Omental fat pad (tissue), 4 donors: ENCODE data around the gene UBR2. TPM values are rescaled to one million over a fixed set of nuclear protein-coding genes. Genes with fewer than 3 reads are reported as not detected.
"Not testable (repeated sequence)": the region's sequence is repeated elsewhere in the genome, so short reads cannot be mapped to it uniquely, and the experiment has no call there.

Experiments used
- ATAC-seq: fragments of 150-250 bp; one replicate; pipeline ENCODE4 v1.9.1; 2016; ENCODE audit warnings: mild to moderate bottlenecking, moderate library complexity; ENCODE audit not compliant: low FRiP score
- DNase-seq: peaks from one replicate; pipeline ENCODE4 v3.0.0-alpha.2; 2019; ENCODE audit warnings: low spot score
- total RNA-seq, 4 donors: library from RNA; depleted of rRNA; stranded (reverse); fragments of >200 nt; gene quantifications; one replicate each; pipeline ENCODE4 v1.1.0, GENCODE V29; 2016
- TF ChIP-seq, protein P1 (sequence below), 3 donors: fragments of 450-650 bp; IDR thresholded peaks; one replicate each; pipeline ENCODE4 v1.5.1; 2016 to 2017; ENCODE audit warnings: antibody characterized with exemption in 3 of 3, mild to moderate bottlenecking in 3 of 3, moderate library complexity in 2 of 3

The UBR2 gene
- total RNA-seq, 4 donors from 2014 or later = 20.8 to 42.9 (median 26.6) TPM

DNA sequence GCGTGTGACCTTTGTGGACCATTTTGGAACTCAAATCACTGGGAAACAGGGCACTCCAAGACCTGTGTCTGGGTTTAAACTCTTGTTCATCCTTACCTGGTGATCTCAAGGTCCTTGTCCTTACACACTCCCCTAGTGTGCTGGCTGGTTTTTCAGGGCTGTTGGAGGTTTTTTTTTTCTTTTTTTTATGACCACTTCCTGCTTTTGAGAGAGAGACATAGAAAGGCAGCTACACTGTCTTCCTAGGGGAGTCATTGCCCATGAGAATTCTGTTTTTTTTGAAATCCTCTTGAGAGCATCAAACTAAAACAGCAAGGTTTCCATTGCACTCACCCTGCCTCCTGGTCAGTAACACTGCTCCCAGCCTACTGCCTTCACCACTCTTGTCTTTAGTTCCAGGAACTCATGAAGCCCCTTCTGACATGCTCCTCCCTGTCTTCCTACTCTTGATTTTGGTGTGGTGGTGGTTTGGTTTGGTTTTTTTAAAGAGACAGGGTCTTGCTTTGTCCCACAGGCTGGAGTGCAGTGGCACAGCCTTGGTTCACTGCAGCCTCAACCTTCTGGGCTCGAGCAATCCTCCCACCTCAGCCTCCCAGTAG is 130.0 kb downstream of the UBR2 start:
- ATAC-seq (no peak), DNase-seq (no peak)
- TF ChIP-seq, protein P1, sequence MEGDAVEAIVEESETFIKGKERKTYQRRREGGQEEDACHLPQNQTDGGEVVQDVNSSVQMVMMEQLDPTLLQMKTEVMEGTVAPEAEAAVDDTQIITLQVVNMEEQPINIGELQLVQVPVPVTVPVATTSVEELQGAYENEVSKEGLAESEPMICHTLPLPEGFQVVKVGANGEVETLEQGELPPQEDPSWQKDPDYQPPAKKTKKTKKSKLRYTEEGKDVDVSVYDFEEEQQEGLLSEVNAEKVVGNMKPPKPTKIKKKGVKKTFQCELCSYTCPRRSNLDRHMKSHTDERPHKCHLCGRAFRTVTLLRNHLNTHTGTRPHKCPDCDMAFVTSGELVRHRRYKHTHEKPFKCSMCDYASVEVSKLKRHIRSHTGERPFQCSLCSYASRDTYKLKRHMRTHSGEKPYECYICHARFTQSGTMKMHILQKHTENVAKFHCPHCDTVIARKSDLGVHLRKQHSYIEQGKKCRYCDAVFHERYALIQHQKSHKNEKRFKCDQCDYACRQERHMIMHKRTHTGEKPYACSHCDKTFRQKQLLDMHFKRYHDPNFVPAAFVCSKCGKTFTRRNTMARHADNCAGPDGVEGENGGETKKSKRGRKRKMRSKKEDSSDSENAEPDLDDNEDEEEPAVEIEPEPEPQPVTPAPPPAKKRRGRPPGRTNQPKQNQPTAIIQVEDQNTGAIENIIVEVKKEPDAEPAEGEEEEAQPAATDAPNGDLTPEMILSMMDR (IDR thresholded peaks at IDR 0.05) = no peak

- TF ChIP-seq, protein P1 (IDR thresholded peaks at IDR 0.05) = no peak
- DNase-seq (no peak), ATAC-seq (peak; percentile 43)
Observed at GRCh38 chr6:42694586-42694985, 130.8 kb downstream of the UBR2 start.

DNA sequence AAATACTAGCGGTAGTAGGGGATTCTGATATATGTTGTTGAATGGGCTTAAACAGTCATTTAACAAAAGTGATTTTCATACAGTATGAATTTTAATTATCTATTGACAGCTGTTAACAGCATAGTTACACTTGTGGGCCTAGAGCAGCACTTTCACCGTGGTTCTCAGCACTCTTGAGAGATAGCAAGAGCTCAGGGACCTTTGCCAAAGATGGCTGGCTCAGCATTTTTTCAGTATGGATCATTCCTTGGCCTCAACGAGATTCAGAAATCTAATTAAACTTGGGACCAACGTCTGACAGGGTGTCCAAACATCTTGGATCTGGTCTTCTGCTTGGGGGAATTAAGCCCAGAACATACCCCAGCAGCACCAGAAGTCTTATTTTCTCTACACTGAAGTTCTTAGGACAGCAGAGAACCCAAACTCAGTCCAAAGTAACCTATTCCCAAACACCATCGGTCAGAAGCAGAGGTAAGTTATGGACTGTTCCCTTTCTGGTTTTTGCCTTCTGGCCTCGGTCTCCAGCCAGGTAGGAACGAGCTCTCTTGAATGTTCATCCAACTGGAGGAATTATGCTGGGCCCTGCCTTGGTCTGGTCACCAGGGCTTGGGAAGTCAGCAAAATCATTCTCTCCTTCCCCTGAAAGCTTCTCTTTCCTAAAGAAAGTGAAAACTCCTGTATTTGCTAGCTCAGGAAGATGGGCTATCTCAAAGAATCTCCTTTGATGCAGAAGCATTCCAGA is 132.9 kb downstream of the UBR2 start:
- DNase-seq (no peak), ATAC-seq (no peak)
- TF ChIP-seq, protein P1 (IDR thresholded peaks at IDR 0.05) = no peak

DNA sequence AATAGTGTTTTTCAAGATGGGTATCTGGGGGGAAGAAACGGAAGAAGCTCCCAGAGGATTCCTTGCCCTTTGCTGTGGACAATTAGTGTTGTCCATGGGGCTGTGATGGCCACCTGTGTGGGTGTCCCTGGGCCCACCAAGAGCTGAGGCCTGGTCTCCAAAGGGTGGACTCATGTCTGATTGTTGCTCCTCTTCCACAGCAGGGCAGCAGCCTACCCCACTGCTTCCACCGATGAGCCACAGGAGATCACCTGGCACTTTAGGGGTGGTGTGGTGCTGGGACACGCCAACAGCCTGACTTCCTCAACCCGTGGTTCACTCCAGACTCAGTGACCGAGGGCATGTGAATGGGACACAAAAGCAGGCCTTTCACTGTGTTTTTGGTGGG is 133.4 kb downstream of the UBR2 start:
- ATAC-seq (no peak), DNase-seq (no peak)
- TF ChIP-seq, protein P1 (IDR thresholded peaks at IDR 0.05) = no peak

GRCh38 chr6:42698217-42698616 is 134.4 kb downstream of the UBR2 start:
- ATAC-seq (no peak), DNase-seq (no peak)
- TF ChIP-seq, protein P1 (IDR thresholded peaks at IDR 0.05) = no peak

DNA sequence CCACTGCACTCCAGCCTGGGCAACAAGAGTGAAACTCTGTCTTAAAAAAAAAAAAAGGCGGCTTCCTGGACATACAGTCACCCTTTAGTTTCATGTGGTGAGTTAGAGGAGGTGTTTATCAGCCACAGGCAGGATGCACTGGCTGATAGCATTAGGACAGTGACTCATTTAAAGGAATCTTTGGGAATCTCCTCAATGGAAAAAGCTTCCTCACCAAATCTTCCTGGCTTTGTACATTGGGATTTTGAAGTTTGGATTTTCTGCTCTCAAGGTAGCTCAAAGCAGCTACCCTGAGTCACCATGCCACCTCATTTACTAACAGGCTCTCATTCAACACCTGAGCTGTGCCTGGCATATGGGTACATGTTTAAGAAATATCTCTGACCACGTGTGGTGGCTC is 138.4 kb downstream of the UBR2 start:
- no peak for ATAC-seq
- TF ChIP-seq, protein P1 (IDR thresholded peaks at IDR 0.05) = no peak
- no peak for DNase-seq

DNA sequence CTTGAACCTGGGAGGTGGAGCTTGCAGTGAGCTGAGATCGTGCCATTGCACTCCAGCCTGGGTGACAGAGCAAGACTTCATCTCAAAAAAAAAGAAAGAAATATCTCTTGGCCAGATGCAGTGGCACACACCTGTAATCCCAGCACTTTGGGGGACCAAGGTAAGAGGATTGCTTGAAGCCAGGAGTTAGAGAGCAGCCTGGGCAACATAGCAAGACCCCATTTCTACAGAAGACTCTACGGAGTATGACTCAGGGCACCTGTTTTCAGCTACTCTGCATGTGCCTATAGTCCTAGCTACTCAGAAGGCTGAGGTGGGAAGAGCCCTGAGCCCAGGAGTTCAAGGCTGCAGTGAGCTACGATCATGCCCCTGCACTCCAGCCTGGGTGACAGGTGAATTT is 139.0 kb downstream of the UBR2 start:
- not testable (repeated sequence) for ATAC-seq

More for the DNA sequence above, 139.0 kb downstream of the UBR2 start:
- DNase-seq = not testable (repeated sequence)
